Activated gamma-delta T cell treated with Interleukin-2 at 50 U/mL for 16 hours (primary cell): ENCODE results near the gene RNPS1.

Experiments
- DNase-seq: peaks from one replicate; pipeline ENCODE4 v3.0.0-alpha.2; 2020

Gene RNPS1

GRCh38 chr16:2210386-2211365 lies 57.2 kb downstream of the RNPS1 start, which contains the start of gene BRICD5:
BRICD5 (minus strand) TSS chr16:2210863; CDS start chr16:2210833, 30 bp downstream.
- no peak for DNase-seq

DNA sequence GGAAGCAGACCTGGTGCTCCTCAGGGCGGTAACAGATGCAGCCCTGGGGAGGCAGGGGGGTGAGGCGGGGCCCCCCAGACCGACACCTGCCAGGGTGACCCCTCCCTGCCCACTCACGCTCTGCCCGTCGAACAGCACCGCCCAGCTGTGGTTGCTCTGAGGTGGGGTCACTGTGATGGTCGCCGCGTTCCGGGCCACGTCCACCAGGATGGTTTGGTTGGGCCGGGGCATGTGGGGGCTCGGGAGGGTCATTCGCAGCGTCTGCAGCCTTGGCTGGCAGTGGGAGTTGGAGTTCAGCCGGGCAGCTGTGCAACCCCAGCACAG lies 58.0 kb downstream of the RNPS1 start:
- DNase-seq, result no peak

DNA sequence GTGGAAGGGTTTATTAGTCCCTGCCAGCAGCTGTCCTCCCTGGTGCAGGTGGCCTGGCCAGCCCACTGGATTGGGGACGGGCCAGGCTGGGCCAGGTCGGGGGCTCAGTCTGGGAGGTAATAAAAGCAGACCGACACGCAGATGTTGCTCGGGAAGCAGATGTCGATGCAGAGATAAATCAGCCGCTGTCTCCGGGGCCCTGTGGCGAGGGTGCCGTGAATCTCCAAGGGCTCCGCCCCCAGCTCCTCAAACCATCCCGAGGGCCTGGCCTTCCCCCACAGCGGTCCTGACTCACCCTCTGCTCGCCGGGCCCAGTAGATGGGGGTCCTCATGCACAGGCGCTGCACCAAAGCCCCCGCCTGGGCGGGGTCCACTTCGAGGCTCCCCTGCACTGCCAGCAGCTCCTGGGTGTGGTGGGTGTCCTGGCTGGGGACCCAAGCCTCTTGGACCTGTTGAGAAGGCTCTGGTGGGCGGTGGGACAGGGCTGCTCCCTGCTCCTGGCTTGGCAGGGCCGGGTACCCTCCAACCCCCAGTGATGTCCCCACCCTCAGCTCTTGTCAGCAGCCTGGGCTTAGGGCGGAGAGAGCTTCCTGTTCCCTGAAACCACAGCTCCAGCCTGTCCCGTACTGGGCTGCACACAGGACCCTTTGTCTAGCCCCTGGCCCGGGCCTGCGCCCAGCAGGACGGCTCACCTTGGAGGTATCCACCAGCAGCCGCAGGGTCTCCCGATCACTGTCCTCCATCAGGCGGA lies 58.5 kb downstream of the RNPS1 start:
- no peak for DNase-seq

GRCh38 chr16:2208772-2209171 lies 59.2 kb downstream of the RNPS1 start:
- DNase-seq, result no peak

DNA sequence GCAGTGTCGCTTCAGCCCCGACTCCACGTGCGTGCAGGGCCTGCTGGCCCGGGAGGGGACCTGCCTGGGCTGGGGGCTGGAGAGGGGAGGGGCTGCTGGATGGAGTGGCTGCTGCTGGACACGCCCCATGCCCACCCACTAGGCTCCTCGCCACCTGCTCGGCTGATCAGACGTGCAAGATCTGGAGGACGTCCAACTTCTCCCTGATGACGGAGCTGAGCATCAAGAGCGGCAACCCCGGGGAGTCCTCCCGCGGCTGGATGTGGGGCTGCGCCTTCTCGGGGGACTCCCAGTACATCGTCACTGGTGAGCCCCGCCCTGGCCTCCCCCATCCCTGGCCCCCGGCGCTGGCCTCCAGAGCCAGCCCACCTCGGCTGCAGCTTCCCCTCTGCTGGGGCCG lies 59.6 kb downstream of the RNPS1 start:
- no peak for DNase-seq

DNA sequence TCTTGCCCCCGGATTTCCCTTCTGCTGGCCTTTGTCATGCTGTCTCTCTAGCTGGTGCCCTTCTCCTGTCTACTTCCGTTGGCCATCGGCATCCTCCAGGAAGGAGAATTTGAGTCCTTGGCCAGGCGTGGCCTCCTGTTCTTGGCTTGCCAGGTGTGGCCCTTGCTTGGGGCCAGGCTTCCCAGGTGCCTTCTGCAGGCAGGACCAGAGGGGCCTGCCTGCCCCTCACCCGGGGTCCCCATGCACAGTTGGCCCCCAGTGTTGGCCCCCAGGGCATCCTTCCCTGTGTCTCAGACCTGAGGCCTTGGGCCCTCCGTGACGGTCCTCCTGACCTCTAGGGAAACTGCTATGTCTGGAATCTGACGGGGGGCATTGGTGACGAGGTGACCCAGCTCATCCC lies 60.1 kb downstream of the RNPS1 start:
- DNase-seq, result no peak

DNA sequence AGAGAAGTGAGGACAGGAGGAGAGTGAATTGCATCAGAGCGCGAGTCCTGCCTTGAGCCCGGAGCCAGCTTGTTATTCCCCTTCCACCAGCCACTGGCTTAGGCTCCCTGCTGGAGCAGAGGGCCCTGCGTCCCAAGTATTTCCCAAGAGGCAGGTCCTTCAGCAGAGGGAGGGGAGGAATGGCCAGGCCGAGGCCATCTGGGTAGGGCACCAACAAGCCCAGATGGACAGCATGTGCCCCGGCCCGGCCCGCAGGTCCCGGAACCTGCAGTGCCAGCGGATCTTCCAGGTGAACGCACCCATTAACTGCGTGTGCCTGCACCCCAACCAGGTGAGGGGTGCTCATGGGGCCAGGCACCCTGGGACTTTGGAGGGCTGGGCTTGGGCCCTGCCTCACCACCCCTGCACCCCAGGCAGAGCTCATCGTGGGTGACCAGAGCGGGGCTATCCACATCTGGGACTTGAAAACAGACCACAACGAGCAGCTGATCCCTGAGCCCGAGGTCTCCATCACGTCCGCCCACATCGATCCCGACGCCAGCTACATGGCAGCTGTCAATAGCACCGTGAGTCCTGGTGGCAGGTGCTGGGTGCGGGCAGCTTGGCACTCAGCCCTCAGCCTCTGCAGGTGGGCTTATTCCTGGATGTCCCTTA lies 61.0 kb downstream of the RNPS1 start:
- DNase-seq, result no peak

- no peak for DNase-seq
Measured at GRCh38 chr16:2206420-2206779, 61.5 kb downstream of the RNPS1 start.

DNA sequence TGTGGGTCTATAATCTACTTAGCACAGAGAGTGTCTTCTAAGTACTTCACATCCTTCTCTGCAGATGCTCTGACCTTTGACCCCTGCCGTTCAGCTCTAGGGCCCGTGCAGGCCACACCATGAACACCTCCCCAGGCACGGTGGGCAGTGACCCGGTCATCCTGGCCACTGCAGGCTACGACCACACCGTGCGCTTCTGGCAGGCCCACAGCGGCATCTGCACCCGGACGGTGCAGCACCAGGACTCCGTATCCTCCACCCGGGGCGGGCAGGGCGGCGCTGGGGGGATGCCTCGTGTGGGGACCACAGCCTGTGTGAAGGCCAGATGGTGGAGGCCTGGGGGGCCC lies 62.0 kb downstream of the RNPS1 start:
- no peak for DNase-seq

GRCh38 chr16:2205104-2205966 lies 62.6 kb downstream of the RNPS1 start, which contains the start of gene MLST8:
MLST8 (plus strand) TSS chr16:2205454; CDS start chr16:2206086, 632 bp downstream.
- DNase-seq, result peak; percentile 89

DNA sequence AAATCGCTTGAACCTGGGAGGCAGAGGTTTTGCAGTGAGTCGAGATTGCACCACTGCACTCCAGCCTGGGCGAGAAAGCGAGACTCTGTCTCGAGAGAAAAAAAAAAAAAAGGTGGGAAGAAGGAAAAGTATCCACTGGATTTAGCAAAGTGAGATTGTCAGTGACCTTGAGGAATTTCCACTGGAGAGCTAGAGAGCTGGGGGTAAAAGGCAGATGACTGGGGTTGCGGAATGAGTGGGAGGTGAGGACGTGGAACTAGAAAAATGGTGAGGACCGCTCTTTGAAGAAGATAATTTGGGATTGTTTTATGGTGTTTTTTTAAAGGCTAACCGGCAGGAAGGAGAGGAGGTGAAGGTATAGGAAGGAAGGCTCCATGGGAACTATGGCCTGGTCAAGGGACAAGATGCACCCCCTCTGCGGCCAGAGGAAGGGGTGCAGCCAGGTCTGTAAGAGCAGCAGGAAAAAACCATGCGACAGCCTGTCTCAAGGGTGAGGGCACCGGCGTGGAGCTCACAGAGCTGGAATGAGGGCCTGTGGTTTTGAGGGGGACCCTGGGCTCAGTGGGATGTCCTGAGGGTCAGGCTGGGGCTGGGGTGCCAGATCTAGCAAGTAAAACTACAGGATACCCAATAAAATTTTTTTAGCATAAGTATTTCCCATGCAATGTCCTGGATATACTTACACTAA lies 63.4 kb downstream of the RNPS1 start:
- DNase-seq, result no peak
